Measurements from ENCODE around the gene HOXB7.

The HOXB7 gene

DNA sequence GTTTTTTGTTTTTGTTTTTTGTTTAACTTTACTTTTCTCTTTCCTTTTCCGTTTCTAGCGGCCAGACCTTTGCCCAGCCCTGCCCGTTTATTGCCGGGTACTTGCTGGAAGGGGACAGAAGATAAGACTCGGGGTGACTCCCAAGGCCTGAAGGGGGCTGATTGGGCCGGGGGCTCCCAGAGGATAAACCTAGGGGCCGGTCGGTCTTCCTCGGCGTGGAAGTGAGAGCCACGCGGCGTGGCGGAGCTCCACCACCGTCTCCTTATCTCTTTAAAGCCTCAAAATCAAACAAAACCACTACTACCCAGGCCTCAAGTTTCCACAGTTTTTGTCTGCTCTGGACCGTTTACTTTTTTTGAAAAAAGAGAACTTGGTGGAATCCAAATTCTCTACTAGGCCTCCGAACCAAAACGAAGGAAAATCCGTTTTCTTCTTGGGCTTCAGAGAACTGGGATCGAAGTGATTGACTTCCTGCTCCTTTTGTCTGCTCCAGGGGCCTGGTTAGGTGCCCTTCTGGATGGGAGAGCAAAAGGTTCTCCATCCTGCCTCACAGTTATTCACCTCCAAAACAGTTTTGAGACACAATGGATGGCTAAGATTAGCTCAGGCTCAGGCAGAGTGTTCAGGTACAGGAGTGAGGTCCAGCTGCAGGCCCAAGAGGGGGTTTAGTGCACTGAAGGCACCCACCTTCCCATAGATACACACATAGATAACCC lies 23.8 kb upstream of the HOXB7 start:
- Histone ChIP-seq H3K4me3 (ENCODE audit: low read length in 2 of 2) (no peak overlapping the region), H3K4me1 (ENCODE audit: control insufficient read depth, insufficient read depth, low read length) (peaks cover 7% of the 10 kb centered on the region), H3K36me3 (ENCODE audit: control insufficient read depth in 2 of 2, insufficient read depth in 2 of 2, low read length in 2 of 2) (no peaks in the 10 kb centered on the region), H3K27me3 (ENCODE audit: control insufficient read depth in 1 of 2, insufficient read depth in 2 of 2, low read length in 2 of 2) (peaks cover 91 to 95% of the 10 kb centered on the region in 2 donors), H3K9me3 (ENCODE audit: control insufficient read depth in 2 of 2, low read length in 2 of 2) (no peaks in the 10 kb centered on the region), H3K27ac (ENCODE audit: low read length) (no peak overlapping the region), H3K9ac (ENCODE audit: low read length in 2 of 2) (no peak overlapping the region)

DNA sequence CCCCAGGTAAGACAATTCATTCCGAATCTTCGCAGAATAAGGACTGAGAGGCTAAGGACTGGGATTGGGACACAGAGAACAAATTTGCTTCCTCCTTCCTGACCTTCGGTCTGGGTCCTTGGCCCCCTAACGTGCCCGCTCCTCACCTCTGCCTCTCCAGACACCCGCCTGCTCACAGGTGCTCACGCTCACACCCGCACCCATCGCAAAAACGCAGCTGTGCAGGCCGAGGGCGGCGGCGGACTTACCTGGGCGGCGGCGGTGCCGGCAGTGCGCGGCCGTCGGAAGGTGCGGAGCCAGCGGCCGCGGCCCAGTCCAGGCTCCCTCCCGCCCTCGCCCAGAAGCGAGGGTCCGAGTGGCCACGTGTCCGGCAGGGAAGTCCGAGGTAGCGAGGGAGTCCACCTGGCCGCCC lies 22.5 kb upstream of the HOXB7 start:
- Histone ChIP-seq H3K9ac (ENCODE audit: low read length in 2 of 2) (no peak overlapping the region), H3K27ac (ENCODE audit: low read length) (no peak overlapping the region), H3K27me3 (ENCODE audit: control insufficient read depth in 1 of 2, insufficient read depth in 2 of 2, low read length in 2 of 2) (peaks cover 92 to 100% of the 10 kb centered on the region in 2 donors)

DNA sequence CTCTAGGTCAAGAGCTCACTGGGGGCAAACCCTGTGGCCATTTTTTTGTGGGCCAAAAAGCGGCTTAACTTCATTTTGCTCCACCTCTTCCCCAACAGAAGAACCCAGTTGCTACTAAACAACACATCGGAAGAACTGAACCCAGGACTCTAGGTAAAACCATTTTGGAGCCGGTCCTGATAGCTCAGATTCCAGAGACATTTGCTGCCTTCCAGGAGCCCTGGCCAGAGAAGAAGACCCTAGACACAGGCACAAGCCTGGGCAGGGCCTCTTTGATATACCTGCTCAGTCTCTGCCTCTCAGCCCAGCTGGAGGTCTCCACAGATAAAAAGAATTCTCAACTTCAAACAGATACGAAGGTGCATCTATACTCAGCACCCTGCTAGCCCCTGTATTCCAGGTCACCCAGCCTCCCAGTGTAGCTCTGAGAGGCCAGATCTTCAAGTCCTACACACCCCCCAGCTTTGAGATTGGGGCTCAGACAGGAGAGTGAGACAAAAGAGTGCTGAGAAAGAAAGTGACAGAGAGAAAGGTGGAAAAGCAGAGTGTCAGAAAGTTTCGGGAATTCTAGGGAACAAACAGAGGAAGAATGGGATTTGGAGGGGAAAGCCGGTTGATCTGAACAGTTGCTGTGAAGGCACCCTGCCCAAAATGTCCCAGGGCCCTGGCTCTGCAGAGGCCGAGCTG lies 21.9 kb upstream of the HOXB7 start:
- H3K27me3 ChIP-seq (ENCODE audit: control insufficient read depth in 1 of 2, insufficient read depth in 2 of 2, low read length in 2 of 2), result peaks cover 94 to 100% of the 10 kb centered on the region in 2 donors
- no peaks in the 10 kb centered on the region for H3K9me3 ChIP-seq (ENCODE audit: control insufficient read depth in 2 of 2, low read length in 2 of 2)
- no peaks in the 10 kb centered on the region for H3K36me3 ChIP-seq (ENCODE audit: control insufficient read depth in 2 of 2, insufficient read depth in 2 of 2, low read length in 2 of 2)
- no peak overlapping the region for H3K9ac ChIP-seq (ENCODE audit: low read length in 2 of 2)
- H3K27ac ChIP-seq (ENCODE audit: low read length), result no peak overlapping the region
- peaks cover 7% of the 10 kb centered on the region for H3K4me1 ChIP-seq (ENCODE audit: control insufficient read depth, insufficient read depth, low read length)
- no peak overlapping the region for H3K4me3 ChIP-seq (ENCODE audit: low read length in 2 of 2)

More for the DNA sequence above, 22.5 kb upstream of the HOXB7 start:
- Histone ChIP-seq H3K4me1 (ENCODE audit: control insufficient read depth, insufficient read depth, low read length) (peaks cover 7% of the 10 kb centered on the region), H3K4me3 (ENCODE audit: low read length in 2 of 2) (no peak overlapping the region), H3K36me3 (ENCODE audit: control insufficient read depth in 2 of 2, insufficient read depth in 2 of 2, low read length in 2 of 2) (no peaks in the 10 kb centered on the region), H3K9me3 (ENCODE audit: control insufficient read depth in 2 of 2, low read length in 2 of 2) (no peaks in the 10 kb centered on the region)

DNA sequence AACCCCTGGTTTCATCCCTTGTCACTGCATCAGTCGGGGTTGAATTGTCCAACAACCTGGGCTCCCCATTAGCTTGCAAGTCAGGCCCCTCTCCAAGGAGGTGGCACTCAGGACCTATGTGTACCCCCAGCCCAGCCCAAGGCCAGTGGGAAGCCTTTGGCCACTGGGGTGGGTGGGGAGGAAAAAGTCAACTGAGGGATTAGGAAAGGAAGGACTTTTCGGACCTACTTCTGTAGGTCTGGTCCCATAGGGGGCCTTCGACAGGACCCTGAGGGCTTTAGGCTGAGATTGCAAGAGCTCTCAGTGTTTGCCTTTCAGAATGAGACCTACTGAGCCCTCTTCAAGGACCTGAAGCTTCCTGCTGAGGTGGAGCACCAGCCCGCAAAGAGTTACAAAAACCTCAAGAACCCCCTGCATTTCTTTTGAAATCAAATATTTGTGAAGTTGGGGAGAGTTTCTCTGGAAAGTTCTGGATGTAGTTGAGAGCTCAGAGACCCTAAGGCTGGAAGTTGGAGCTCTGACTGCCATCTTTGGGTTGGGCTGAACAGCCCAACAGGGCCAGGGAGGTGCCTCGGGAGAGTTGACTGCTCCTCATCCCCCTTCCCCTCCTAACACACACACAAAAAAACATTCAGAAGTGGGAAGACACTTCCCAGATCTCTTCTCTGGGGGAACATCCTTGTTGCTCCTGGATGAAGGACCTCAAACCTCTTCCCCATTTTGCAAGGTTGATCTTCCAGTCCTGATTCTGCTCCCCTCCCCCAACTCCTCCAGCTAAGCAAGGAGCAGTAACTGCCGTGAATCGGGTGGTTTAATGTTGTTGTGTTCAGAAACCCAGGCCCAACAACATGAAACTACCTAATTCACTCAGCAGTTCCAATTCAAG lies 21.1 kb upstream of the HOXB7 start:
- H3K27me3 ChIP-seq (ENCODE audit: control insufficient read depth in 1 of 2, insufficient read depth in 2 of 2, low read length in 2 of 2), result peaks cover 94 to 100% of the 10 kb centered on the region in 2 donors
- no peaks in the 10 kb centered on the region for H3K36me3 ChIP-seq (ENCODE audit: control insufficient read depth in 2 of 2, insufficient read depth in 2 of 2, low read length in 2 of 2)
- no peaks in the 10 kb centered on the region for H3K9me3 ChIP-seq (ENCODE audit: control insufficient read depth in 2 of 2, low read length in 2 of 2)
- no peak overlapping the region for H3K27ac ChIP-seq (ENCODE audit: low read length)
- peaks cover 7% of the 10 kb centered on the region for H3K4me1 ChIP-seq (ENCODE audit: control insufficient read depth, insufficient read depth, low read length)
- H3K9ac ChIP-seq (ENCODE audit: low read length in 2 of 2), result no peak overlapping the region
- H3K4me3 ChIP-seq (ENCODE audit: low read length in 2 of 2), result no peak overlapping the region

DNA sequence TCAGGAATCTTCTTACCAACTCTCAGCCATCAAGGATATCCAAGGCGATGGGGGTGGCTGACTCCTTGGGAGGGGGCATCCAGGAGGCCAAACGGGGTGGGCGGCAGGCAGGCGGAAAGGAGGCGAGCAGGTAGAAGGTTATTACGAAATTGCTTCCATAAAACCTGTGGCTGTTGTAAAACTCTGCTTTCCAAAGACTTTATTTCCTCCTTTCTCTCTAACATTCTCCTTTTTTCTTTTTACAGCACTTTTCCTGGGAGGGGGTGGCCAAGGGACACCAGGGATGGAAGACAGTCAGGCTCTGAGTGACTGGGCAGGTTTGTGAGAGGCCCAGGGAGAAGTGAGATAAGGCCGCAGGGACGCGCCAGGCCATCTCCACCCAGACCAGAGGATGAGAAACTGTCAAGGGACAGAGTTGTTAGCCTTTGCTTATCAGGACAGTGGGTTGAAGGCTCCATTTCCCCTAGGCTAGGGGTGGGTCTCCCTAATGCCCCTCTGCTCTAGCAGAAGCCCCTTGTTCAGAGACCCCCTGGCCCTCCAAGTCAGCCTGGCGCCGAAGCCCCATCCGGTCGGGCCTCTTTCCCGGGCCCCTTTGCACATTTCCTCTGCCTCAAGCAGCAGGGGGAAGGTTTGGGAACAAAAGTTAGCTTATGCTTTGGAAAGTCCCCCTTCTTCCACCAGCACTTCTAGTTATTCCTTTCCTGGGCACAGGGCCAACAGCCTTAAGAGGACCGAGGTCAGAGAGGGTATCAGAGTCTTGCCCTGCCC lies 20.3 kb upstream of the HOXB7 start:
- Histone ChIP-seq H3K27me3 (ENCODE audit: control insufficient read depth in 1 of 2, insufficient read depth in 2 of 2, low read length in 2 of 2) (peaks cover 90 to 98% of the 10 kb centered on the region in 2 donors), H3K4me1 (ENCODE audit: control insufficient read depth, insufficient read depth, low read length) (peaks cover 13% of the 10 kb centered on the region), H3K9me3 (ENCODE audit: control insufficient read depth in 2 of 2, low read length in 2 of 2) (no peaks in the 10 kb centered on the region), H3K9ac (ENCODE audit: low read length in 2 of 2) (no peak overlapping the region), H3K4me3 (ENCODE audit: low read length in 2 of 2) (no peak overlapping the region), H3K27ac (ENCODE audit: low read length) (no peak overlapping the region), H3K36me3 (ENCODE audit: control insufficient read depth in 2 of 2, insufficient read depth in 2 of 2, low read length in 2 of 2) (no peaks in the 10 kb centered on the region)

DNA sequence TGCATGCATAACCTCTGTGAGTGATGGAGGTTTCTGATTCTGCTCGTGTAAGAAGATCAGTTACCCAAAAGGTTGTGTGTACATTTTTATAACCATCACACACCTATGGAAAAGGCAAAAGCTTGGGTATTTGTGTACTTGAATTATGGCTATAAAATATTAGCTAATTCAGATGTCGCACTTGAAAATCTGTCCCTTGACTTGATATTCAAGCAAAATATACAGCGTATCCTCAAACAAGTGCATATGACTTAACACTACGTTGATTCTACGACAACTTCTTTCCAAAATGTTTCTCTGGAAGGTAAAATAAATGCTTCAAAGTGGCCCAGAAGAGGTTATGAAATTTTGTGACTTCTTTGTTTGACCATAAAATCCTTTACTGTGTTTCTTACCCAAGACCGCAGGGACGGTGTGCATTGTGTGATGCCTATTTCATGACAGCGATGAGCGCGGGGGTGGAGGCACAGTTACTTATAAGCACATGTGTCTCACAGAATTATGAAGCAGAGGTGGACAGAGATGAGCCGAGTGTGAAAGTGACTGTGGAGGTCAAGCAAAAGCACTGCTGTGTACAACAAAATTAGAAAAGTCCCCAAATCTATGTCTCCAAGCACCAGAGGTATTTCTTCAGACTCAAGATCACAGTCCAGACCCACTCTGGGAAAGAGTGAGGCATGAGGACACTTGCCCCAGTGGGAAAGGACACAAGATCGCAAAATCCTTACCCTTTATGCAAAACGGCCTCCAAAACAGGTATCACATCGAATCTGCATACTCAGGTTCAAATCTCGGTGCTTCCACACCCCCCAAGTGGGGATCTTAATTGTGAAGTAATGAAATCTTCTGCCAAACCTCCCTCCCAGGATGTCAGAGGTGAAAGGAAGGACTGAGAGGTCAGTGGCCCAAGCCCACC lies 19.4 kb upstream of the HOXB7 start:
- H3K36me3 ChIP-seq (ENCODE audit: control insufficient read depth in 2 of 2, insufficient read depth in 2 of 2, low read length in 2 of 2), result no peaks in the 10 kb centered on the region
- H3K4me1 ChIP-seq (ENCODE audit: control insufficient read depth, insufficient read depth, low read length), result peaks cover 21% of the 10 kb centered on the region
- no peaks in the 10 kb centered on the region for H3K9me3 ChIP-seq (ENCODE audit: control insufficient read depth in 2 of 2, low read length in 2 of 2)
- H3K9ac ChIP-seq (ENCODE audit: low read length in 2 of 2), result no peak overlapping the region
- peaks cover 88 to 98% of the 10 kb centered on the region in 2 donors for H3K27me3 ChIP-seq (ENCODE audit: control insufficient read depth in 1 of 2, insufficient read depth in 2 of 2, low read length in 2 of 2)
- H3K27ac ChIP-seq (ENCODE audit: low read length), result no peak overlapping the region
- H3K4me3 ChIP-seq (ENCODE audit: low read length in 2 of 2), result no peak overlapping the region

DNA sequence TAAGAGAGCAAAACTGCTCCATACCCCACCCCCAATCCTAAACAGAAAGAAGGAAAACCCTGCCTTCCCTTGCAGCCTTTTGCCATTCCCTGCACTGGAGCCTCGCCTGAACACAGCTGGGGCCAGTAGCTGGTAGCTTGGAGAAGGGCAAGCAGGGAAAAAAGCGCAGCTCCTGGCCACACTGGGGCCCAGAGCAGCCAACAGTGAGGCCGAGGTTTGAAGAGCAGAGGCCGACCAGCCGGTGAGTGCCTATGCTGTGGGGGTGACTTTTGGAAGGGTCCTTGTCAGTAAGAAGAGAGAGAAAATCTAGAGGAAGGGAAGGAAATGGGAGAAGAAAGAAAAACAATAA lies 18.6 kb upstream of the HOXB7 start:
- no peaks in the 10 kb centered on the region for H3K36me3 ChIP-seq (ENCODE audit: control insufficient read depth in 2 of 2, insufficient read depth in 2 of 2, low read length in 2 of 2)
- no peaks in the 10 kb centered on the region for H3K9me3 ChIP-seq (ENCODE audit: control insufficient read depth in 2 of 2, low read length in 2 of 2)
- no peak overlapping the region for H3K4me3 ChIP-seq (ENCODE audit: low read length in 2 of 2)
- peaks cover 87 to 98% of the 10 kb centered on the region in 2 donors for H3K27me3 ChIP-seq (ENCODE audit: control insufficient read depth in 1 of 2, insufficient read depth in 2 of 2, low read length in 2 of 2)
- no peak overlapping the region for H3K9ac ChIP-seq (ENCODE audit: low read length in 2 of 2)
- no peak overlapping the region for H3K27ac ChIP-seq (ENCODE audit: low read length)
- H3K4me1 ChIP-seq (ENCODE audit: control insufficient read depth, insufficient read depth, low read length), result peaks cover 26% of the 10 kb centered on the region

DNA sequence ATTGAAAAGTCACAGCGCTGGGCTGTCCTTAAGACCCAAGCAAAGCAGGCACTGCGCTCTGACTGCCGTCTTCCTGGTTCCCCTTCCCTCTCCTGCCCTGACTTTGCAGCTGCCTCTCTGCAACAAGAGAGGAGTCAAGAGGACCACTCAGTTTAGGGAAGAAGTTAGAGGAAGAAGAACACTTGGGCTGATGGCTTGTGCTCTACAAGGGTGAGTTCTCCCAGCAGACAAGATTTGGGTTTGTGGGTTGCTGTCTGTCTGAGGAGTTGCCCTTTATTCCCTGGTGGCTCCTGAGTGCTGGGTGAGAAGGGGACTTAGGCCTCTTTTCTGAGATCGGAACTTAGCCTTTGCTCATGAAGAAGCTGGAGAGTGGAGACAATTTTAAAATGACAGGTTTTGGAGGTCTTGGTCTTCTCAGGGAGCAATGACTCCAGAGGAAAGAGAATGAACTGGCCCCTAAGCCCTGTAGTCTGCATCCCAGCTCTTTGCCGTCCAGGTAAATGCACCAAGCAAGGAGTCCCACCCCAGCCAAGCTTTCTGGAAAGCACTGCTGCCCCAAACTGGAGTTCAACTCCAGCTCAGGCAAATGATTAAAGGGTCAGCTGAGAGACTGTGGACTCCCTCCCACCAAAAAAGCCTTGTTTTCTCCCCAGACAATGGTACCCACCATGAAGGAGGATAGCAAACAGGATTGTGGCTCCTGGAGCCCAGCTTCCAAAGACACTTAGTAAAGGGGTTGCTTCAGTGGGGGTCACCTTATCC lies 18.0 kb upstream of the HOXB7 start:
- H3K36me3 ChIP-seq (ENCODE audit: control insufficient read depth in 2 of 2, insufficient read depth in 2 of 2, low read length in 2 of 2), result no peaks in the 10 kb centered on the region
- H3K9ac ChIP-seq (ENCODE audit: low read length in 2 of 2), result no peak overlapping the region
- H3K9me3 ChIP-seq (ENCODE audit: control insufficient read depth in 2 of 2, low read length in 2 of 2), result no peaks in the 10 kb centered on the region
- no peak overlapping the region for H3K27ac ChIP-seq (ENCODE audit: low read length)
- peaks cover 89 to 98% of the 10 kb centered on the region in 2 donors for H3K27me3 ChIP-seq (ENCODE audit: control insufficient read depth in 1 of 2, insufficient read depth in 2 of 2, low read length in 2 of 2)
- H3K4me1 ChIP-seq (ENCODE audit: control insufficient read depth, insufficient read depth, low read length), result peaks cover 25% of the 10 kb centered on the region
- no peak overlapping the region for H3K4me3 ChIP-seq (ENCODE audit: low read length in 2 of 2)
